Measurements from ENCODE around the gene GOLIM4. TPM values are rescaled to one million over a fixed set of nuclear protein-coding genes. Genes with fewer than 3 reads are reported as not detected.

GOLIM4 gene
- total and polyA plus RNA-seq, 2 of the 13 experiments (the other 11 are each of a cell fraction or from before 2014, with no cell fraction given): 10.9 to 47.7 TPM

DNA sequence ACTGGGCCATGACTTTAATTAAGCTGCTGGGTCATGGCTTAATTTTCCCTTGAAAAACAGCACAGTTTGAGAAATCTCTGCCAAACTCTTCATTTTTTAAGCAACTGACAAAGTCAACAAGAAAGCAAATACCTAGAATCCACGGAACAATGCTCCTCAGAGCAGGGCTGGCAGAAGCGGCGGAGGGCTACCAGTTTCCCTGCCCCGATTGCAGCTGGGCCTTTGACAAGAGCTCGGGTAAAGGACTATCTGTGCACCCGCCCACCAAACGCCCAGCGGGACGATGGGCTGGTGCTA is 1.2 kb downstream of the GOLIM4 start (continued):
- TF ChIP-seq, protein P1, sequence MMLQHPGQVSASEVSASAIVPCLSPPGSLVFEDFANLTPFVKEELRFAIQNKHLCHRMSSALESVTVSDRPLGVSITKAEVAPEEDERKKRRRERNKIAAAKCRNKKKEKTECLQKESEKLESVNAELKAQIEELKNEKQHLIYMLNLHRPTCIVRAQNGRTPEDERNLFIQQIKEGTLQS (CRISPR knock-in tag; IDR thresholded peaks at IDR 0.05): no peak
- TF ChIP-seq MED1 (CRISPR knock-in tag; IDR thresholded peaks at IDR 0.05): peak; percentile 46; the same call in 1 of the 2 replicates
- TF ChIP-seq SRSF9 (IDR thresholded peaks at IDR 0.05; ENCODE audit: borderline replicate concordance, insufficient read depth, low read depth, low read length, poor library complexity, severe bottlenecking): no peak
- no peak for TF ChIP-seq NCOR1 (IDR thresholded peaks at IDR 0.05; ENCODE audit: borderline replicate concordance, low read length)
- TF ChIP-seq, protein P2, sequence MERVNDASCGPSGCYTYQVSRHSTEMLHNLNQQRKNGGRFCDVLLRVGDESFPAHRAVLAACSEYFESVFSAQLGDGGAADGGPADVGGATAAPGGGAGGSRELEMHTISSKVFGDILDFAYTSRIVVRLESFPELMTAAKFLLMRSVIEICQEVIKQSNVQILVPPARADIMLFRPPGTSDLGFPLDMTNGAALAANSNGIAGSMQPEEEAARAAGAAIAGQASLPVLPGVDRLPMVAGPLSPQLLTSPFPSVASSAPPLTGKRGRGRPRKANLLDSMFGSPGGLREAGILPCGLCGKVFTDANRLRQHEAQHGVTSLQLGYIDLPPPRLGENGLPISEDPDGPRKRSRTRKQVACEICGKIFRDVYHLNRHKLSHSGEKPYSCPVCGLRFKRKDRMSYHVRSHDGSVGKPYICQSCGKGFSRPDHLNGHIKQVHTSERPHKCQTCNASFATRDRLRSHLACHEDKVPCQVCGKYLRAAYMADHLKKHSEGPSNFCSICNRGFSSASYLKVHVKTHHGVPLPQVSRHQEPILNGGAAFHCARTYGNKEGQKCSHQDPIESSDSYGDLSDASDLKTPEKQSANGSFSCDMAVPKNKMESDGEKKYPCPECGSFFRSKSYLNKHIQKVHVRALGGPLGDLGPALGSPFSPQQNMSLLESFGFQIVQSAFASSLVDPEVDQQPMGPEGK (CRISPR knock-in tag; IDR thresholded peaks at IDR 0.05): 0 out of 2 replicates have a peak, but pooled peaks have one; percentile 30
- TF ChIP-seq, protein P3, sequence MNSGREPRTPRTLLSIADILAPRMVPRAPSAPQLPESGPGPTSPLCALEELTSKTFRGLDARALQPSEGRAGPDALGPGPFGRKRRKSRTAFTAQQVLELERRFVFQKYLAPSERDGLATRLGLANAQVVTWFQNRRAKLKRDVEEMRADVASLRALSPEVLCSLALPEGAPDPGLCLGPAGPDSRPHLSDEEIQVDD (CRISPR knock-in tag; IDR thresholded peaks at IDR 0.05; ENCODE audit: borderline replicate concordance): no peak
- no peak for TF ChIP-seq KDM1A (CRISPR knock-in tag; IDR thresholded peaks at IDR 0.05)
- no peak for TF ChIP-seq ZNF746 (CRISPR knock-in tag; IDR thresholded peaks at IDR 0.05)
- TF ChIP-seq, protein P4, sequence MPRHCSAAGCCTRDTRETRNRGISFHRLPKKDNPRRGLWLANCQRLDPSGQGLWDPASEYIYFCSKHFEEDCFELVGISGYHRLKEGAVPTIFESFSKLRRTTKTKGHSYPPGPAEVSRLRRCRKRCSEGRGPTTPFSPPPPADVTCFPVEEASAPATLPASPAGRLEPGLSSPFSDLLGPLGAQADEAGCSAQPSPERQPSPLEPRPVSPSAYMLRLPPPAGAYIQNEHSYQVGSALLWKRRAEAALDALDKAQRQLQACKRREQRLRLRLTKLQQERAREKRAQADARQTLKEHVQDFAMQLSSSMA (CRISPR knock-in tag; IDR thresholded peaks at IDR 0.05): 0 out of 2 replicates have a peak, but pooled peaks have one; percentile 38
- TF ChIP-seq, protein P5, sequence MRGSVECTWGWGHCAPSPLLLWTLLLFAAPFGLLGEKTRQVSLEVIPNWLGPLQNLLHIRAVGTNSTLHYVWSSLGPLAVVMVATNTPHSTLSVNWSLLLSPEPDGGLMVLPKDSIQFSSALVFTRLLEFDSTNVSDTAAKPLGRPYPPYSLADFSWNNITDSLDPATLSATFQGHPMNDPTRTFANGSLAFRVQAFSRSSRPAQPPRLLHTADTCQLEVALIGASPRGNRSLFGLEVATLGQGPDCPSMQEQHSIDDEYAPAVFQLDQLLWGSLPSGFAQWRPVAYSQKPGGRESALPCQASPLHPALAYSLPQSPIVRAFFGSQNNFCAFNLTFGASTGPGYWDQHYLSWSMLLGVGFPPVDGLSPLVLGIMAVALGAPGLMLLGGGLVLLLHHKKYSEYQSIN (CRISPR knock-in tag; IDR thresholded peaks at IDR 0.05; ENCODE audit: borderline replicate concordance): no peak
- TF ChIP-seq ATF7-NPFF (CRISPR knock-in tag; IDR thresholded peaks at IDR 0.05; ENCODE audit: low read depth): no peak
- TF ChIP-seq NAIF1 (CRISPR knock-in tag; IDR thresholded peaks at IDR 0.05; ENCODE audit: borderline replicate concordance): no peak
- no peak for TF ChIP-seq PHF5A (CRISPR knock-in tag; IDR thresholded peaks at IDR 0.05; ENCODE audit: low read depth, unreplicated experiment)
- TF ChIP-seq POLR2A (IDR thresholded peaks at IDR 0.05; ENCODE audit: insufficient read depth in 1 of 2, low read depth in 2 of 2, low read length in 2 of 2): no peak
- no peak for TF ChIP-seq ZNF883 (CRISPR knock-in tag; IDR thresholded peaks at IDR 0.05; ENCODE audit: not compliant biosample characterization)
- TF ChIP-seq, protein P6, sequence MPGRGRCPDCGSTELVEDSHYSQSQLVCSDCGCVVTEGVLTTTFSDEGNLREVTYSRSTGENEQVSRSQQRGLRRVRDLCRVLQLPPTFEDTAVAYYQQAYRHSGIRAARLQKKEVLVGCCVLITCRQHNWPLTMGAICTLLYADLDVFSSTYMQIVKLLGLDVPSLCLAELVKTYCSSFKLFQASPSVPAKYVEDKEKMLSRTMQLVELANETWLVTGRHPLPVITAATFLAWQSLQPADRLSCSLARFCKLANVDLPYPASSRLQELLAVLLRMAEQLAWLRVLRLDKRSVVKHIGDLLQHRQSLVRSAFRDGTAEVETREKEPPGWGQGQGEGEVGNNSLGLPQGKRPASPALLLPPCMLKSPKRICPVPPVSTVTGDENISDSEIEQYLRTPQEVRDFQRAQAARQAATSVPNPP (CRISPR knock-in tag; IDR thresholded peaks at IDR 0.05): no peak
- no peak for TF ChIP-seq ZSCAN21 (CRISPR knock-in tag; IDR thresholded peaks at IDR 0.05; ENCODE audit: borderline replicate concordance)
- no peak for TF ChIP-seq IKZF1 (IDR thresholded peaks at IDR 0.05)
- TF ChIP-seq SIN3A (IDR thresholded peaks at IDR 0.05; ENCODE audit: borderline replicate concordance, low read depth, low read length): peak; percentile 65; the same call in 1 of the 2 replicates
- TF ChIP-seq RFXAP (CRISPR knock-in tag; IDR thresholded peaks at IDR 0.05; ENCODE audit: borderline replicate concordance): peak; percentile 50; the same call in 1 of the 2 replicates
- TF ChIP-seq, protein P7, sequence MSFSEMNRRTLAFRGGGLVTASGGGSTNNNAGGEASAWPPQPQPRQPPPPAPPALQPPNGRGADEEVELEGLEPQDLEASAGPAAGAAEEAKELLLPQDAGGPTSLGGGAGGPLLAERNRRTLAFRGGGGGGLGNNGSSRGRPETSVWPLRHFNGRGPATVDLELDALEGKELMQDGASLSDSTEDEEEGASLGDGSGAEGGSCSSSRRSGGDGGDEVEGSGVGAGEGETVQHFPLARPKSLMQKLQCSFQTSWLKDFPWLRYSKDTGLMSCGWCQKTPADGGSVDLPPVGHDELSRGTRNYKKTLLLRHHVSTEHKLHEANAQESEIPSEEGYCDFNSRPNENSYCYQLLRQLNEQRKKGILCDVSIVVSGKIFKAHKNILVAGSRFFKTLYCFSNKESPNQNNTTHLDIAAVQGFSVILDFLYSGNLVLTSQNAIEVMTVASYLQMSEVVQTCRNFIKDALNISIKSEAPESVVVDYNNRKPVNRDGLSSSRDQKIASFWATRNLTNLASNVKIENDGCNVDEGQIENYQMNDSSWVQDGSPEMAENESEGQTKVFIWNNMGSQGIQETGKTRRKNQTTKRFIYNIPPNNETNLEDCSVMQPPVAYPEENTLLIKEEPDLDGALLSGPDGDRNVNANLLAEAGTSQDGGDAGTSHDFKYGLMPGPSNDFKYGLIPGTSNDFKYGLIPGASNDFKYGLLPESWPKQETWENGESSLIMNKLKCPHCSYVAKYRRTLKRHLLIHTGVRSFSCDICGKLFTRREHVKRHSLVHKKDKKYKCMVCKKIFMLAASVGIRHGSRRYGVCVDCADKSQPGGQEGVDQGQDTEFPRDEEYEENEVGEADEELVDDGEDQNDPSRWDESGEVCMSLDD (CRISPR knock-in tag; IDR thresholded peaks at IDR 0.05; ENCODE audit: borderline replicate concordance): no peak
- peak; percentile 66 for TF ChIP-seq TGIF2 (CRISPR knock-in tag; IDR thresholded peaks at IDR 0.05)

All from HepG2 (cell line).